HT1080 (cell line): ENCODE results near the gene LONP1. TPM values are rescaled to one million over a fixed set of nuclear protein-coding genes. Genes with fewer than 3 reads are reported as not detected.
"Not testable (repeated sequence)": the region's sequence is repeated elsewhere in the genome, so short reads cannot be mapped to it uniquely, and the experiment has no call there.

Source experiments
- DNase-seq: peaks from one replicate; pipeline ENCODE4 v3.0.0-alpha.2; 2015; ENCODE audit warnings: low read depth
- total RNA-seq: library from RNA; depleted of rRNA; stranded (reverse); fragments of >200 nt; shearing (Covaris generic); gene quantifications from 2 replicates; pipeline ENCODE4 v1.2.3, GENCODE V29; 2014

Gene LONP1
- total RNA-seq, 1 experiment from 2014 or later, result 139 TPM

GRCh38 chr19:5714816-5715215 is 5.1 kb downstream of the LONP1 start:
- DNase-seq, result no peak

- no peak for DNase-seq
Observed at GRCh38 chr19:5713228-5713627, 6.7 kb downstream of the LONP1 start.

- no peak for DNase-seq
Observed at GRCh38 chr19:5711713-5712161, 8.2 kb downstream of the LONP1 start.

- DNase-seq, result no peak
Observed at GRCh38 chr19:5711025-5711424, 8.9 kb downstream of the LONP1 start.

GRCh38 chr19:5707576-5708575 is 12.1 kb downstream of the LONP1 start:
- DNase-seq, result no peak

GRCh38 chr19:5706876-5707573 is 12.9 kb downstream of the LONP1 start:
- DNase-seq, result no peak

GRCh38 chr19:5705552-5705951 is 14.4 kb downstream of the LONP1 start:
- no peak for DNase-seq

- no peak for DNase-seq
Observed at GRCh38 chr19:5703819-5704818, 15.8 kb downstream of the LONP1 start.

- not testable (repeated sequence) for DNase-seq
Observed at GRCh38 chr19:5702053-5702410, 17.9 kb downstream of the LONP1 start.

GRCh38 chr19:5700455-5701092 is 19.4 kb downstream of the LONP1 start:
- no peak for DNase-seq

GRCh38 chr19:5698635-5699422 is 21.1 kb downstream of the LONP1 start:
- DNase-seq, result no peak

- no peak for DNase-seq
Observed at GRCh38 chr19:5697890-5698634, 21.9 kb downstream of the LONP1 start.

GRCh38 chr19:5697022-5697889 is 22.7 kb downstream of the LONP1 start:
- DNase-seq, result no peak

- no peak for DNase-seq
Observed at GRCh38 chr19:5696196-5697021, 23.5 kb downstream of the LONP1 start.

- no peak for DNase-seq
Observed at GRCh38 chr19:5695649-5696195, 24.2 kb downstream of the LONP1 start.

GRCh38 chr19:5694956-5695648 is 24.8 kb downstream of the LONP1 start:
- peak; percentile 29 for DNase-seq
